HepG2 (cell line): ENCODE results near the gene SLC19A1. TPM values are rescaled to one million over a fixed set of nuclear protein-coding genes. Genes with fewer than 3 reads are reported as not detected.
A peak's percentile ranks its signal among the peaks of the same experiment; 100 is the strongest.

Experiments used
- ATAC-seq: fragments of 200-7000 bp; cut with Tn5 transposase; 3 replicates; pipeline ENCODE4 v1.9.1; 2020; ENCODE audit warnings: mild to moderate bottlenecking, moderate library complexity
- BruUV-seq: library from RNA; stranded (reverse); fragments of 400-500 nt; replicated peaks from 2 replicates; lab custom pipeline; 2021; lab: Mats Ljungman, UMichigan
- CTCF ChIA-PET: fragments of 300-600 bp; formaldehyde crosslinking; extraction: SDS; loops from one replicate; lab custom pipeline; 2021; ENCODE audit warnings: low total read pairs, inconsistent platforms, low intra/inter-chr PET ratio; lab: Yijun Ruan, JAX
- POLR2A ChIA-PET: fragments of 350-600 bp; sonication (Branson Sonifier 250); formaldehyde crosslinking; loops from one replicate; lab custom pipeline; 2020; ENCODE audit warnings: antibody characterized with exemption, inconsistent platforms; lab: Yijun Ruan, JAX
- DNase-seq: peaks from one replicate; pipeline ENCODE4 v3.0.0-alpha.2; 2015; ENCODE audit warnings: low spot score
- FAIRE-seq: peaks from 3 replicates; lab custom pipeline; 2011; peaks lifted over from hg19 to GRCh38; lab: Jason Lieb, UNC
- H2AFZ ChIP-seq: one replicate; pipeline ENCODE4 v1.6.1; 2011; ENCODE audit warnings: low read length, inconsistent platforms
- H3K27ac ChIP-seq: fragments of 300-600 bp; 3 replicates; pipeline ENCODE4 v1.8.0; 2011; ENCODE audit warnings: mixed run types, mild to moderate bottlenecking, mixed read lengths, low read length, inconsistent platforms; ENCODE audit not compliant: insufficient read depth; ENCODE audit errors: extremely low read length
- H3K27me3 ChIP-seq, 2 experiments: fragments of 200-600 bp in 1 of 2; 2 replicates in 1 of 2; 3 replicates in 1 of 2; pipeline versions ENCODE4 v1.6.0 to v1.8.0; 2011; ENCODE audit warnings: low read length in 2 of 2, mild to moderate bottlenecking in 2 of 2, moderate library complexity in 2 of 2, inconsistent platforms in 1 of 2; ENCODE audit not compliant: insufficient read depth in 2 of 2, control insufficient read depth in 1 of 2
- H3K36me3 ChIP-seq, 2 experiments: fragments of 200-600 bp in 1 of 2; replicated peaks in 1 of 2; 2 replicates in 1 of 2; 3 replicates in 1 of 2; pipeline versions ENCODE4 v1.5.1 to v1.8.0; 2011; ENCODE audit warnings: low read length in 2 of 2, inconsistent platforms in 1 of 2; ENCODE audit not compliant: insufficient read depth in 2 of 2, control insufficient read depth in 1 of 2
- H3K4me1 ChIP-seq: 2 replicates; pipeline ENCODE4 v1.5.1; 2012; ENCODE audit warnings: low read length, inconsistent platforms; ENCODE audit not compliant: insufficient read depth
- H3K4me2 ChIP-seq: 2 replicates; pipeline ENCODE4 v1.6.0; 2011; ENCODE audit warnings: low read depth, low read length, inconsistent platforms
- H3K4me3 ChIP-seq, 3 experiments: fragments of 200-600 bp in 1 of 3; sonication (generic), shearing (Covaris generic) in 1 of 3; replicated peaks in 1 of 3; 2 replicates each; pipeline ENCODE4 v1.5.1; 2011 to 2016; ENCODE audit warnings: low read length in 3 of 3, inconsistent platforms in 2 of 3, low read depth in 2 of 3, mild to moderate bottlenecking in 2 of 3, control low read depth in 1 of 3, mixed read lengths in 1 of 3; ENCODE audit not compliant: insufficient read depth in 1 of 3
- H3K79me2 ChIP-seq: one replicate; pipeline ENCODE4 v1.6.1; 2011; ENCODE audit warnings: low read length, inconsistent platforms; ENCODE audit not compliant: insufficient read depth
- H3K9ac ChIP-seq: 2 replicates; pipeline ENCODE4 v1.6.0; 2011; ENCODE audit warnings: mild to moderate bottlenecking, low read depth, low read length, inconsistent platforms; ENCODE audit not compliant: insufficient read depth
- H3K9me3 ChIP-seq: 2 replicates; pipeline ENCODE4 v1.5.1; 2012; ENCODE audit warnings: mild to moderate bottlenecking, low read length
- H4K20me1 ChIP-seq: 2 replicates; pipeline ENCODE4 v1.6.0; 2011; ENCODE audit warnings: inconsistent platforms, mild to moderate bottlenecking, low read length, moderate library complexity; ENCODE audit not compliant: insufficient read depth
- POLR2A ChIP-seq, 2 experiments: IDR thresholded peaks; 2 replicates each; pipeline ENCODE4 v1.6.1; 2011; ENCODE audit warnings: low read depth in 2 of 2, low read length in 2 of 2, mild to moderate bottlenecking in 1 of 2, moderate library complexity in 1 of 2; ENCODE audit not compliant: insufficient read depth in 1 of 2
- ZNF318 ChIP-seq: sonication (generic); formaldehyde crosslinking; IDR thresholded peaks from 2 replicates; pipeline ENCODE4 v1.4.0; 2020; ENCODE audit warnings: mild to moderate bottlenecking, missing genetic modification reagents
- ZNF563 ChIP-seq: sonication (generic); formaldehyde crosslinking; IDR thresholded peaks from 2 replicates; pipeline ENCODE4 v1.8.0; 2022; ENCODE audit warnings: mild to moderate bottlenecking, moderate library complexity, missing genetic modification reagents
- ZNF589 ChIP-seq: sonication (generic); formaldehyde crosslinking; conservative IDR thresholded peaks from 2 replicates; pipeline ENCODE4 v1.8.0; 2022; ENCODE audit warnings: mild to moderate bottlenecking, moderate library complexity, missing genetic modification reagents
- WGBS: methylation state at CpG from one replicate; pipeline ENCODE4 v1.1.6; 2017; ENCODE audit warnings: low lambda C conversion rate; 5-methylcytosine and 5-hydroxymethylcytosine counted together
- in situ Hi-C: cut with HindIII; loops from 2 replicates; pipeline ENCODE4 v1.10.0; 2017; ENCODE audit warnings: low pct_unique_long_range_greater_than_20kb; ENCODE audit not compliant: extremely low pct_ligation_motif_present
- intact Hi-C: fragments of 100-400 bp; cut with micrococcal nuclease; formaldehyde crosslinking; loops from one replicate; pipeline ENCODE4 v1.10.0; 2022; ENCODE audit not compliant: unreplicated experiment
- polyA plus RNA-seq, 8 experiments: library from polyadenylated mRNA; depleted of rRNA in 3 of 8; stranded (reverse) in 7 of 8; unstranded in 1 of 8; fragments of >200 nt; fragmentation: Illumina TruSeq in 4 of 8; extraction: Trizol in 4 of 8; gene quantifications; 2 replicates each; pipeline versions ENCODE4 v1.2.1 to v1.2.3, GENCODE V29; 2011 to 2016; ENCODE audit warnings: low read depth in 4 of 8, missing spikeins in 1 of 8, mixed read lengths in 1 of 8; ENCODE audit not compliant: insufficient read depth in 1 of 8
- total RNA-seq, 5 experiments: library from RNA; depleted of rRNA; stranded (reverse); fragments of >200 nt; fragmentation: Illumina TruSeq; extraction: Trizol; gene quantifications; 2 replicates each; pipeline ENCODE4 v1.2.3, GENCODE V29; 2016; ENCODE audit warnings: low read depth in 1 of 5

Gene SLC19A1
- total and polyA plus RNA-seq, 2 of the 13 experiments (the other 11 are each of a cell fraction or from before 2014, with no cell fraction given) = 21.8 to 23.0 TPM

- whole genome bisulfite sequencing = 86% methylated on average over 5 of the region's 11 CpGs
- Histone ChIP-seq H3K27ac (no peak overlapping the region), H3K79me2 (peaks cover 10% of the 10 kb centered on the region), H3K36me3 (peaks cover 17 to 33% of the 10 kb centered on the region in 2 experiments; a peak in 3 of 5 replicates), H3K9me3 (no peaks in the 10 kb centered on the region), H3K4me2 (no peak overlapping the region)
- no peak for TF ChIP-seq ZNF589 (CRISPR knock-in tag)
- no peak for TF ChIP-seq ZNF563 (CRISPR knock-in tag)
- 0 out of 2 replicates have a peak, but pooled peaks have one; percentile 42 for TF ChIP-seq ZNF318
- TF ChIP-seq POLR2A (IDR thresholded peaks at IDR 0.05; ENCODE audit: insufficient read depth in 1 of 2, low read depth in 2 of 2, low read length in 2 of 2) = peak; percentile 4 to 57; a peak in 3 of 4 replicates
- TF ChIP-seq, all 625 proteins: peak for 2
- H2AFZ ChIP-seq = no peak overlapping the region
- H3K4me3 ChIP-seq = no peak overlapping the region
- H4K20me1 ChIP-seq = no peaks in the 10 kb centered on the region
- no peak overlapping the region for H3K9ac ChIP-seq
- FAIRE-seq (no peak), DNase-seq (no peak), ATAC-seq (peak; percentile 3; the same call in 2 of the 3 replicates)
- ChIA-PET CTCF (no interaction called here), POLR2A (no interaction called here)
- BruUV-seq = no TSS peak
- in situ Hi-C loops (no loop called here), intact Hi-C loops (no loop called here)
- H3K27me3 ChIP-seq = no peaks in the 10 kb centered on the region
- H3K4me1 ChIP-seq = peaks cover 15% of the 10 kb centered on the region
Measured at GRCh38 chr21:45513741-45514310, 28.4 kb downstream of the SLC19A1 start.
